PC-9 (cell line): ENCODE measurements around the gene APLN.

Experiments used
- EZH2 ChIP-seq: fragments of 200-600 bp; sonication (generic); IDR thresholded peaks from 2 replicates; pipeline ENCODE4 v1.8.0; 2017; ENCODE audit warnings: antibody characterized with exemption, low read depth
- TF ChIP-seq, protein P1 (sequence below): fragments of 200-600 bp; sonication (generic); conservative IDR thresholded peaks from 2 replicates; pipeline ENCODE4 v1.6.1; 2017; ENCODE audit warnings: mixed run types, antibody characterized with exemption, mild to moderate bottlenecking, moderate library complexity

GRCh38 chrX:129640737-129641136 is 14.0 kb downstream of the APLN start:
- TF ChIP-seq, protein P1, sequence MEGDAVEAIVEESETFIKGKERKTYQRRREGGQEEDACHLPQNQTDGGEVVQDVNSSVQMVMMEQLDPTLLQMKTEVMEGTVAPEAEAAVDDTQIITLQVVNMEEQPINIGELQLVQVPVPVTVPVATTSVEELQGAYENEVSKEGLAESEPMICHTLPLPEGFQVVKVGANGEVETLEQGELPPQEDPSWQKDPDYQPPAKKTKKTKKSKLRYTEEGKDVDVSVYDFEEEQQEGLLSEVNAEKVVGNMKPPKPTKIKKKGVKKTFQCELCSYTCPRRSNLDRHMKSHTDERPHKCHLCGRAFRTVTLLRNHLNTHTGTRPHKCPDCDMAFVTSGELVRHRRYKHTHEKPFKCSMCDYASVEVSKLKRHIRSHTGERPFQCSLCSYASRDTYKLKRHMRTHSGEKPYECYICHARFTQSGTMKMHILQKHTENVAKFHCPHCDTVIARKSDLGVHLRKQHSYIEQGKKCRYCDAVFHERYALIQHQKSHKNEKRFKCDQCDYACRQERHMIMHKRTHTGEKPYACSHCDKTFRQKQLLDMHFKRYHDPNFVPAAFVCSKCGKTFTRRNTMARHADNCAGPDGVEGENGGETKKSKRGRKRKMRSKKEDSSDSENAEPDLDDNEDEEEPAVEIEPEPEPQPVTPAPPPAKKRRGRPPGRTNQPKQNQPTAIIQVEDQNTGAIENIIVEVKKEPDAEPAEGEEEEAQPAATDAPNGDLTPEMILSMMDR = no peak
- TF ChIP-seq EZH2 = no peak
